Thyroid gland (tissue), 4 donors: Measurements from ENCODE around the gene TBXAS1.

Experiments used
- CTCF ChIP-seq, 6 experiments: fragments of 200-600 bp in 3 of 6; fragments of 450-650 bp in 3 of 6; sonication (generic) in 3 of 6; IDR thresholded peaks; one replicate each; pipeline ENCODE4 v1.5.1; 2016 to 2019; ENCODE audit warnings: antibody characterized with exemption in 6 of 6, mild to moderate bottlenecking in 2 of 6, inconsistent platforms in 1 of 6, moderate library complexity in 1 of 6
- POLR2A ChIP-seq, 2 donors: fragments of 450-650 bp; IDR thresholded peaks; one replicate each; pipeline ENCODE4 v1.6.1; 2017; ENCODE audit warnings: antibody characterized with exemption in 2 of 2, mild to moderate bottlenecking in 2 of 2, moderate library complexity in 1 of 2

DNA sequence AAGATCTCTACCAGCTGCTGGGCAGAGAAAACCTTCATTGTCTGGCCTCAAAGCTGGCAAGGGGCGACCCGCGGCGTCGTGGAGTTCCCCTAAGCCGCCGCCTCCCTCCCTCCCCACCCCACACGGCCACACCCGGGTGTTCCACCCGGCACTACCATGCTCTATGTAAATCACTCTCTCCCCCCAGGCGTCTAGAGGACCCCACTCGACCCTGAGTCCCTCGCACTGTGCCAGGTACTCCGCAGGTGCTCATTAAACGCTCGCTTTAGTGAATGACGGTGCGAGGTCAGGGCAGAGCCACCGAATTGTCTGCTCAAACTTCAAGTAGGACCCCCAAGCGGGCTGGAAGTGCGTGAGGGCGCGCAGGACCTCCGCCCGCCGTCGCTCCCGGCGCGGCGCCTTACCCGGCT is 233.1 kb downstream of the TBXAS1 start:
- TF ChIP-seq CTCF (IDR thresholded peaks at IDR 0.05) (no peak), POLR2A (IDR thresholded peaks at IDR 0.05) (no peak)
